ENCODE results near the gene ADCK1.
"Not testable (repeated sequence)": the region's sequence is repeated elsewhere in the genome, so short reads cannot be mapped to it uniquely, and the experiment has no call there.

ADCK1 gene

DNA sequence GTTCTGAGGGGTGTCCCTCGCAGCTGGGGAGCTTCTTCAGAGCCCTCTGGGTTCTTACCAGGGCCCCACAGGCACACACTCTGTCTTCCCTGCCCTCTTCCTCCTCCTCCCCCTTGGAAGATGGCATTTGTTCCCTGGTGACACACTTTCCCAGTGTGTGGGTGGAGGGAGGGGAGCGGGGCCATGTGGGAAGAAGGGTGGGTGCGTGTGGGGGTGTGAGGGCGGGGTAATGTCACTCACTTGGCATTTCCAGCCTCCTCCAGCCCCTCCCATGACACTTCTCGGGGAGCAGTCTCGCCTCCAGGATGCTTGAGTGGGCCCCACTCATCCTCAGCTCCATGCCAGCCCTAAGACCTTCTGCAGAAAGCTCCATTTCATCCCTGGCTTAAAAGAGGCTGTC lies 61.3 kb downstream of the ADCK1 start:
- no peak for DNase-seq (ENCODE audit: low read depth, low spot score)
- H3K27ac ChIP-seq: no peak overlapping the region

DNA sequence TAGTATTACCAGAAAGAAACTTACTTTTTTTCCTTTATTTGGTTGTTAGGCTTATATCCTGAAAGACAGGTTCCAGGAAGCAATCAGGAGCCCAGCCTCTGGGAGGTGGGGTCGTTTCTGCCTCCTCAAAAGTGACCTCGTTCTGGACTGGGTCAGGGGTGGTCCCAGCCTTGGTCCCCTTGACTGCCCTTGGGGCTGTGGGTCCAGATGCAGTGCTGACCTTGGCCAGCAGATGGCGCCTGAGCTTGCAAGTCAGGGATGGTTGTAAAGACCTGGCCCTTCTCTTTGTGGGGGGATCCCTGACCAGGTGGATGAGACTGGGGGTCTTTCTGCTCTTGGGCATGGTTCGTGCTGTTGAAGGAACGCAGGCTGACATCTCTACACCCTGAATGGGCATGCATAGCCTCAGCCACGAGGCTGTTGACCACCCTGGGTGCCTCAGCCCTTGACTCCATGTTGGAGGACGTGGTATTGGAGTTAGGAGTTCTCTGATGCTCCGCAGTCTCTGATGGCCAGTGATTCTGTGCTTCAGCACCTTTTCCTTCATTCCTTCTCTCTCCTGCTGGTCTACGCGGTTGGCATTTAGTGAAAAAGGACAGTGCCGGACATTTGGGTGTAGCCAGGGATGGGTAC lies 62.4 kb downstream of the ADCK1 start:
- H3K27ac ChIP-seq: no peak overlapping the region
- DNase-seq (ENCODE audit: low read depth, low spot score): no peak

DNA sequence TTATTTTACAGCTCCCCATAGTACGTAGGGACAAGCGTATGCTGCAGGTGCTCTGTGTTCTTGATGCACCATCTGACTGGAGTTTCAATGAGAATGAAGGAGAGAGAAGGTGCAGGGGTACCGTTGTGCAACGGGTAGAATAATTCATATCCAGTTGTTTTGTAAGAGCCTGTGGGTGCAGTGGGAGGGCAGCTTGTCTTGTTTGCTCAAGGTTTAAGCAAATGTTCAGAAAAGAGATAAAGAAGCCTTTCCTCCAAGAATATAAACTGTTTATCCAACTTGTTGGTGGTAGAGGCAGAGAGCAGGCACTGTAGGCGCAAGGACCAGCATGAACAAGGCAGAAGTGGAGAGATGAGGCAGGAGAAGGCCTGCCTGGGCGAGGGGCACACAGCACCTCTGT lies 64.2 kb downstream of the ADCK1 start:
- DNase-seq (ENCODE audit: low read depth, low spot score): no peak
- H3K27ac ChIP-seq: no peak overlapping the region

DNA sequence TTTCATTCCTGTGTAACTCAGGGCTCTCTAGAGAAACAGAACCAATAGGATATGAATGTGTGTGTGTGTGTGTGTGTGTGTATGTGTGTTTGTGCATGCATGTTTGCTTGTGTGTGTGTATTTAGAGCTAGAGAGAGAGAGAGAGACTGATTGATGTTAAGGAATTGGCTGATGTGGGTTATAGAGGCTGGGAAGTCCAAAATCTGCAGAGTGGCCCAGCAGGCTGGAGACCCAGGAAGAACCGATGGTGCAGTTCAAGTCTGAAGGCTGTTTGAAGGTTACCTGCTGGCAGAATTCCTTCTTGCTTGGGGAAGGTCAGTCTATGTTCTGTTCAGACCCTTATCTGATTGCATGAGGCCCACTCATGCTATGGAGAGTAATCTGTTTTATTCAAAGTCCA lies 64.7 kb downstream of the ADCK1 start:
- H3K27ac ChIP-seq: no peak overlapping the region
- DNase-seq (ENCODE audit: low read depth, low spot score): no peak

DNA sequence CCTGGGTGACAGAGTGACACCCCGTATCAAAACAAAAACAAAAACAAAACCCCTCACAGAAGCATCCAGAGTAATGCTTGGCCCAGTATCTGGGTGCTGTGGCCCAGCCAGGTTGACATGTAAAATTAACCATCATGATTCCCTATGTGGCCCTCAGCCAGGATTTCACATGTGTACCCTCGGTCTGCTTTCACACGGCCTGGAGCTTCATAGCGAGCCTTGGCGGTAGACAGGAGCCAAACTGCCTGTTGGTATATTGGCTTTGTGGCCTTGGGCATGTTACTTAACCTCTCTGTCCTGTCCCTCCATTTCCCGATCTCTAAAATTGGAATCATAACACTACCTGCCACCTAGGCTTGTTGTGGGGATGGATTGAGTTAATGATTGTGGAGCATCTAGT lies 65.5 kb downstream of the ADCK1 start:
- no peak for DNase-seq (ENCODE audit: low read depth, low spot score)
- no peak overlapping the region for H3K27ac ChIP-seq

DNA sequence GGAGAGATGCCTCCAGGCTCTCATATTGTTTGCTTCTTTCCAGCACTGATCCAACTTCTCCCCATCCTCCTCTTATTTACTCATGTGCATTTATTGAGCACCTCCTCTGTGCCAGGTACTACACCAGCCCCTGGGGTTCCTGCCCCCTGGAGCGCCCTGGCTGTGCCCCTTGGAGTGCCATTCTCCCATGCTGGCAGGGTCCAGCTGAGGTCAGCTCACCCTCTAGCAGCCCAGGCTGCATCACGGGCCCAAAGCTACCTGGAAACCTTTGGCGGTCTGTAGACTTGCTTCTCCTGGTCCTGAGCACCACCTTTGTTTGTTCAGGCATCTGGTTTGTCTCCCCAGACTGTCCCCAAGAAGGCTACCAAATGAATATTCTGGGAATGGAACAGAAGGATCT lies 67.0 kb downstream of the ADCK1 start:
- H3K27ac ChIP-seq: no peak overlapping the region
- DNase-seq (ENCODE audit: low read depth, low spot score): no peak

DNA sequence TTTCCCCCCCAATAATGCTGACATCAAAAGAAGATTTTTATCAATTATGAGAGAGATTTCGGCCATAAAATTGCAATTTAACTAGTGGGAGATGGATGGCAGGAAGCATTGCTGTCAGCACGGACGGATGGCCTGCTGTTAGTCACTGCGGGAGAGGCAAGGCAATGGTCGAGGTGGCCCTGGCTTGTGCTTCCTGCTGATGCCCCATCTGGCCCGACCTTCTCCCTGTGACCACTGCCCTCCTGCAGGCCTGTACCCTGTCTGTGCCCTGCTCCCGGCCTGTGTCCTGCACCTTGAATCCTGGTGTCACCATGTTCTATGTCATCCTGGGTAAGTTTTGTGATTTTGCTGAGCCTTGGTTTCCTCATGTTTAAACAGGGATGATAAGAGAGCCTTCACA lies 67.6 kb downstream of the ADCK1 start:
- H3K27ac ChIP-seq: no peak overlapping the region

DNA sequence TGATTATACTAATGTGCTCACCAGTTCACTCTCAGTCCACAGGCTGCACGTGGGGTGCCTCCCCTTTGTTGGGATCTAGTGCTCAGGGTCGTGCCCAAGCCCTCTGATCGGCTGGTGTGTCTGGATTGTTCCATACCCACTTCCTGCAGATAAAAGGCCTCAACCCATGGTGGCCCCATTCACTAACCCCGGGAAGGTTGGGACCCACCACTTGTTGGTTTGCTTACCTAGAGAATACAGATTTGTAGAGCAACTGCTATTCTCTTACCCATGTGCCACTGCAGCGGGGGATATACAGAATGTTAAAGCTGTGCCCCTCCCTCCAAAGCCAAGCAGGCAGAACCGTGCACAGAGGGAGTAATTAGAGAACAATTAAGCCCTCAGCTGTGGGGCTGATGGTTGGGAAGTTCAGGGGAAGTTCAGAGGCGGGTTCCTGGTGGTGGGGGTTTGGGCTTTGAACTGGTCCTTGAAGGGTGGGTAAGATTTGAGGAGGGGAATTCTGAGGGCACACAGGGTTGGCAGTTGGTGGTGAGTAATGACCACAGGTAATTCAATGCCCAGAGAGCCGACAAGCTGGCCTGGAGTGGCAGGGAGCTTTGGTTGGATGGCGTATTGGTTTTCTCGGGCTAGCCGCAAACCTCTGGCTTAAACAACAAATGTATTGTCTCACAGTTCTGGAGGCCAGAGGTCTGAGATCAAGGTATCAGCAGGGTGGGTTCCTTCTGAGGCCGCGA lies 68.8 kb downstream of the ADCK1 start:
- no peak for DNase-seq (ENCODE audit: low read depth, low spot score)
- H3K27ac ChIP-seq: no peak overlapping the region

More for the DNA sequence above, 67.6 kb downstream of the ADCK1 start:
- no peak for DNase-seq (ENCODE audit: low read depth, low spot score)

DNA sequence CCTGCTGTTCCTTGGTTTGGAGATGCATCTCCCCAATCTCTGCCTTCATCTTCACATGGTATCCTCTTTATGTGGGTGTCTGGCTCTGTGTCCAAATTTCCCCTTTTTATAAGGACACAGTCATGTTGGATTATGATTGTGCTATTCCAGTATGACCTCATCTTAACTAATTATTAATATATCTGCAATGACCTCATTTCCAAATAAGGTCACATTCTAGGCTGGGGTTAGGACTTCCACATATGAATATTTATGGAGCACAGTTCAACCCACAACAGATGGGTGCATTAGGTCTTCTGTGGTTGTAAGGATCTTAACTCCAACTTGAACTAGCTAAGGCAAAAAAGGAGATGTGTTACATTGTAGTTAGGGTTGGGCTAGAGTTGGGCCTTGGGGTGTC lies 69.4 kb downstream of the ADCK1 start:
- no peak for DNase-seq (ENCODE audit: low read depth, low spot score)
- H3K27ac ChIP-seq: no peak overlapping the region

DNA sequence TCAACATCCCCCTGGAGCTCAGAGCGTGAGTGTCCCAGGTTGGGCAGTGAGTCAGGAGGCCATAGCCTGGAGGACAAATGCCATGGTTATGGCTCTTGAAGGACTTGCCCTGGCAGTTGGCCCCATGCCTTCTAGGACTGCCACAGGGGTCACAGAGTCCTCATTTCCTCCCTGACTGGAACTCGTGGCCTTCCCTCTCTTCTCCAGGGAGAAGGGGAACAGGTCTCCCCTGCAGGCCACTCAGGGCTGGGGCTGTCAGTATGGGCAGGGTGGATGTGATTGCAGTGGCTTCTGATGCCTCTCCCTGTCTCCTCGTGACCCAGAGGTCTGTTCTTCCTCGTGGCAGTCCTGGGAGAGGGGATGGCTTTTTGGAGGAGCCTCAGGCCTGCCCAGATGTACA lies 70.7 kb downstream of the ADCK1 start:
- H3K27ac ChIP-seq: no peak overlapping the region

DNA sequence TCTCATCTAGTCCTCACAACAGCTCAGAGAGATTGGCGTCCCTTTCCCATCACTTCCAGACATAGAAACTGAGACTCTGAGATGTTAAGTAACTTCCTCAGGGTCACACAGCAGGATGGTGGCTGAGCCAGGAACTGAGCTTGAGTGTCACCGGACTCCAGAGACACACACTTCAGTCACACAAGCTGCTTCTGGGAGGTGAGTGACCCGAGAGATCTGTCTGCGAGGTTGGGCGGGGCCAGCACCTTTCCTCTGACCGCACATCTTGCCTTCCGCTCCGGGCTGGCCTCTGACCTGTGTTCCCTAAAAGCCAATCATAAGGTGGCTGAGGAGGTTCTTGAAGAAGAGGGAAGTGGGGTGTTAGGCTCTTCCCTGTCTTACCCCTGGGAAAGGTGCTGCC lies 72.2 kb downstream of the ADCK1 start:
- no peak for DNase-seq (ENCODE audit: low read depth, low spot score)
- no peak overlapping the region for H3K27ac ChIP-seq

More for the DNA sequence above, 70.7 kb downstream of the ADCK1 start:
- DNase-seq (ENCODE audit: low read depth, low spot score): no peak

DNA sequence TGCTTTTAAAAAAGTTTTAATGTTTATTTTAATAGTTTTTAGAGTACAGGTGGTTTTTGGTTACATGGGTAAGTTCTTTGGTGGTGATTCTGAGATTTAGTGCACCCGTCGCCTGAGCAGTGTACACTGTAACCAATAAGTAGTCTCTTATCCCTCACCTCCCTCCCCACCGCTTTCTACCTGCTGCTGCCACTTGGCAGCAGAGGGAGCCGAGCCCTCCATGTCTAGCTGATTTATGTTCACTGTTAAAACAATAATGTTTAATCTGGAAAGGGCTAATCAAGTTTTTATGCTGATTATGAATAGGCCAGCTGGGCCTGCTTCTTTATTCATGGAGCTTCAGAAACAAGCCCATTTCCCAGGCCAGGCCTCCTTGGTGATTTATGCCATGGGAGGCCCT lies 73.1 kb downstream of the ADCK1 start:
- no peak for DNase-seq (ENCODE audit: low read depth, low spot score)
- H3K27ac ChIP-seq: no peak overlapping the region

DNA sequence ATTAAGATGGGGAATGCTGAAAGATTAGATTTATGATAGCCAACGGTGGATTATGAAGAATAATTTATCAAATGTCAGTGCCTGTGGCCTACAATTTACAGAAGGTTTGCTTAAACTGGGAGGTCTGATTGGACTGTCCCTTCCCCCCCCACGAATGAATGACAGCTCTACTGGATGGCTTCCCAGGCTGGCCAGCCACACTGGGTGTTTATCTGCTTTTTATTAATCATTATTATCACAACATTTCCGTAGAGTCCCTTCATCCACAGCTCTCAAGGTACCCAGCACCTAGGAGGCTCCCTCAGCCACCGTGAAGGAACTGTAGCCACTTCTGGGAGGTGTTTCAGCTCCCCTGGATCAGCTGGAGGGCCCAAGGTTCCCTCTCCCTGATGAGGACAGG lies 78.9 kb downstream of the ADCK1 start:
- no peak for DNase-seq (ENCODE audit: low read depth, low spot score)
- no peak overlapping the region for H3K27ac ChIP-seq

DNA sequence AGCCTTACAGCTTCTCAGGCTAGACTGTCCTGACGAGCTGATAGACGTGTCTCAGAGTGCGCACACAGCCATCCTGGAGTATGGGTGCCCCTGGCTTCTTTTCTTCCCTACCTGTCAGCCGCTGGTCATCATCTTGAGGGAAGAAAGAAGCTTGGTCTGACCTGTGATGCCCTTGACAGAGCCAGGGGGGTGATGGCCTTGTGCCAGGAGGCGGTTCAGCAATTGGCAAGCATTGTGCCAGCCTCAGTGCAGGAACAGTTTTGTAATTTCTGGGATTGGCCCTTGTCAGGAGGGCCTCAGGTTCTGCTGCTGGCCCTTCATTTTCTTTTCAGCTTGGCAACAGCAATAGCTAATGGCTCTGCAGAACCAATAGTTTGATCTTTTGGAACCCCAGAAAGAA lies 80.1 kb downstream of the ADCK1 start:
- DNase-seq (ENCODE audit: low read depth, low spot score): no peak
- H3K27ac ChIP-seq: no peak overlapping the region

DNA sequence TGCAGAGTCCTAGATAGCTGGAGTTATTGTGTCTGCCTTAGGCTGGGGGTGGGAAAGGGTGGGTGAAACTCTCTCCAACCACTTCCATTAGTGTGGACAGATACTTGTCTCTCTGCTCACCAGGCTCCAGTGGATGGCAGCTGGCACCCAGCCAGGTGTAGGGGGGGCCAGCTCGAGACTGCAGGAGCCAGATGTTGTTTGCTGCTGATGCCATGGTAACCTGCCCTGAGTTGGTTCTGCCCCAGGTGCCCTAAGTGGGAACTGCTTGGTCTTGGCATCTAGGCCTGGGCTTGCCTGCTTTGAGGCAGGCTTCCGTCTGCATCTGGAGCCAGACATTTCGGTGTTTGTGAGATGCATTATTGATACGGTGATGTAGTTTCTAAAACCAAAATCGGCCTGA lies 82.2 kb downstream of the ADCK1 start:
- no peak overlapping the region for H3K27ac ChIP-seq
- DNase-seq (ENCODE audit: low read depth, low spot score): no peak

DNA sequence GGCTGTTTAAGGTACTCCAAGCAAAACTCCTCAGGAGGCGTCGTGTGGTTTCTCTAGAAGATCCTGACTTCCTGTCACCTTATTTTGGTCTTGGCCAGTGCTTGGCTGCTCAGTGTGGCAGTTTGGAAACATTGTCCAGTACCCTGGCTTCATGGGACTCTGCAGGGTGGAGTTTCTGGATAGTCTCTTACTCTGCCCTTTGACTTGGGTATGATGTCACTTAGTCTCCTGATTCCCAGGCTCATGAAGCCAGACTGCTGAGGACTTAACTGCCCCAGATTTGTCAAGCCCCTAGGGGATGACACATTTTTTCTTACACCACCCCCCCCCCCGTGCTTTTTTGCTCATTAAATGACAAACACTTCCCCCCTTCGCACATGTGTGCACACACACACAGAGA lies 82.7 kb downstream of the ADCK1 start:
- no peak overlapping the region for H3K27ac ChIP-seq
- DNase-seq (ENCODE audit: low read depth, low spot score): no peak

DNA sequence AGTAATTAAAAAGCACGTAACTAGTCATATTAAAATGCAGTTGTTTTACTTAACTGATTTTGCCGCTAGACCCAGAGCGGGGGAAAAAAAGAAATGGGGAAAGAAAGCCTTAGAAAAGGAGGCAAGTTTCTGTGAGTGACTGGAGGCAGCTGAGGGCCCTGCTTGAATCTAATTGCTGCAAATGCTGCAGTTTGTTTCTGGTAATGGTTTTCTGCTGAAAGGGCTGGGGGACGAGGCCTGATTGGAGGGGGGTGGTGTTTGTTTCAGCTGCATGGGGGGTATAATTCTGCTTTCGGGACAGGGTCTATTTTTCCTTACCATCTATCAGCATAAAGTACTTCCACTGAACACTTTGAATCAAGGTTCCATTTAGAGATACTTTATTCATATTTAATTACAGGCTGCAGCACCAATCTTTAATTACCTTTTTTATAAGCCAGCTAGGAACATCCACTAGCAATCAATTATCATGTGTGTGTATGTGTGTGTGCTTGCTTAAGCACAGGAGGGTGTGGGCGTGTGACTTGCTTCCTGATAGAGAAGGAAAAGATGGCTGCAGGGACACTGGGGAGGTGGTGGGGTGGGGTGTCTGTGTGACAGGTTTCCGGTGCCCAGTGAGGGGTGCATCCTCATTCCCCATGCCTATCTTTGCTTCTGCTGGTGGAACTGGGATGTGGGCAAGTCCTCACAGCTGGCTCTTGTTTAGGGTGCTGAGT lies 83.4 kb downstream of the ADCK1 start:
- no peak for DNase-seq (ENCODE audit: low read depth, low spot score)
- H3K27ac ChIP-seq: no peak overlapping the region

DNA sequence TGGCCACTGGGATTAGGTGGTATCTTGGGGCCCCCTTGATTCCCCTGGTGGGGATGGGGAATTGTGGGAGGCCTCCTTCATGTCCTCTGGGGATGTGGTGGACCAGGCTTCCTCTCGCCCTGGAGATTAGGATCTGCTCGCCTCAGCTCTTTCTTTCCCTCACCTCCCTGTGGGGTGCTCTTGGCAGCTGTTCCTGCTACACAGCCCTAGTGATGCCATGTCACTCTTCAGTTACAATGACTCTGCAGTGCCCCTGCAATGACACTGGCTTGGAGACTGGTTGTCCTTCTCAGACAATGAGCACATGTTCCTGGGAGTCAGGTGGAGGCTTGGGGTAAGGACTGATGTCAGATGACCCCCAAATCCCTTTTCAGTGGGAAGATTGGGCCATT lies 83.9 kb downstream of the ADCK1 start:
- no peak overlapping the region for H3K27ac ChIP-seq
- DNase-seq (ENCODE audit: low read depth, low spot score): no peak

DNA sequence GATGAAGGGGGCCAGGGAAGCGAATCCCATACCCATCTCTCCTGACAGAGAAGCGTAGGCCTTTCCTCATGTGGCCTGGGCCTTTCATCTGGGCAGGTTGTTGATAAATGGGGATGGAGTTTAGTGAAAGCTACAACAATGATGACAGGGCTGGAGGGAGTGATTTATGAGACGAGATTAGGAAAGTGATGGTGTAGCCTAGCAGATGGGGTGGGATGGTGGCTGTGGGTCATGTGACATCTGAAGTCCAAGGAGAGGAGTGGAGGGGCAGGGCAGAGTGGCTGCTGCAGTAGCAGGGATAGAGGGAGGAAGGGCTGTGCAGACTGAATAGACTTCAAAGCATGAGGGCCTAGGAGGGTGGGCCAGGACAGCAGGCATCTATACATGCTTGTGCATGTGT lies 85.5 kb downstream of the ADCK1 start:
- no peak overlapping the region for H3K27ac ChIP-seq

DNA sequence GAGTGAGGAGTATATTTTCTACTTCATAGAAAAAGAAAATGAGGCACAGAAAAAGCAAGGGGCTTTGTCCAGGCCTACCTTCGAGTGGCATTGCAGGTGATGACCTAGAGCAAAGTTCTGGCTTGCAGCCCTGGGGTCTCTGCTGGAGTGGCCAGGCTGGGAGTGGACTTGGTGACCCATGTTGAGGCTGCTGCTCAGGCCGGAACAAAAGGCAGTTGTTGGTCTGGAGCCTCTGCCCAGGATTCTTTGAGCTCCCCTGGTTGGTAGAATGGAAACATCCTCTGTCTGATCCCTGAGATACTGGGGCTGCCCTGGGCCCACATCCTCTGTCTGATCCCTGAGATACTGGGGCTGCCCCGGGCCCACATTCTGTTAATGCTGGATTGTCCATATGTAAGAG lies 86.1 kb downstream of the ADCK1 start:
- H3K27ac ChIP-seq: no peak overlapping the region
- no peak for DNase-seq (ENCODE audit: low read depth, low spot score)

More for the DNA sequence above, 85.5 kb downstream of the ADCK1 start:
- DNase-seq (ENCODE audit: low read depth, low spot score): no peak

DNA sequence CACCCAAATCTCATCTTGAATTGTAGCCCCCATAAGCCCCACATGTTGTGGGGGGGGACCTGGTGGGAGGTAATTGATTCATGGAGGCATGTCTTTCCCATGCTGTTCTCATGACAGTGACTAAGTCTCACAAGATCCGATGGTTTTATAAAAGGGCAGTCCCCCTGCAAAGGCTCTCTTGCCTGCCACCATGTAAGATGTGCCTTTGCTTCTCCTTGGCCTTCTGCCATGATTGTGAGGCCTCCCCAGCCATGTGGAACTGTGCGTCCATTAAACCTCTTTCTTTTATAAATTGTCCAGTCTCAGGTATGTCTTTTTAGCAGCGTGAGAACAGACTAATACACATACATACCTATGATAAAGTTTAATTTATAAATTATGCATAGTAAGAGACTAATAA lies 89.0 kb downstream of the ADCK1 start:
- not testable (repeated sequence) for H3K27ac ChIP-seq; DNase-seq (ENCODE audit: low read depth, low spot score)

All from epithelial cell of prostate (primary cell).